Thoracic aorta (tissue), 2 donors: ENCODE measurements around the gene RAB36. TPM values are rescaled to one million over a fixed set of nuclear protein-coding genes. Genes with fewer than 3 reads are reported as not detected.

Experiments
- ATAC-seq: fragments of 150-250 bp; one replicate; pipeline ENCODE4 v1.8.0; 2017; ENCODE audit warnings: low read depth; ENCODE audit not compliant: insufficient number of reproducible peaks, low FRiP score
- DNase-seq: peaks from one replicate; pipeline ENCODE4 v3.0.0-alpha.2; 2020; ENCODE audit warnings: low spot score
- H3K27ac ChIP-seq, 2 donors: fragments of 200-600 bp; sonication (generic); 1 replicate in 1 of 2; 2 replicates in 1 of 2; pipeline ENCODE4 v1.5.1; 2016; ENCODE audit warnings: mild to moderate bottlenecking in 2 of 2, moderate library complexity in 2 of 2
- H3K27me3 ChIP-seq: fragments of 200-600 bp; sonication (generic); replicated peaks from 2 replicates; pipeline ENCODE4 v1.6.0; 2016; ENCODE audit warnings: mild to moderate bottlenecking; ENCODE audit not compliant: insufficient read depth
- H3K36me3 ChIP-seq: fragments of 200-600 bp; sonication (generic); one replicate; pipeline ENCODE4 v1.5.1; 2016
- H3K4me1 ChIP-seq, 2 donors: fragments of 200-600 bp; sonication (generic); 1 replicate in 1 of 2; 2 replicates in 1 of 2; pipeline versions ENCODE4 v1.5.1 to v1.6.0; 2016; ENCODE audit warnings: low read depth in 2 of 2, mild to moderate bottlenecking in 1 of 2; ENCODE audit not compliant: control insufficient read depth in 1 of 2
- H3K4me3 ChIP-seq: fragments of 200-600 bp; sonication (generic); 2 replicates; pipeline ENCODE4 v1.5.1; 2016; ENCODE audit warnings: mild to moderate bottlenecking
- H3K9me3 ChIP-seq: fragments of 200-600 bp; sonication (generic); 2 replicates; pipeline ENCODE4 v1.5.1; 2016
- total RNA-seq, 2 donors: library from RNA; depleted of rRNA; stranded (reverse); fragments of >200 nt; gene quantifications; one replicate each; pipeline versions ENCODE4 v1.1.0 to v1.2.3, GENCODE V29; 2016
- TF ChIP-seq, protein P1 (sequence below): fragments of 200-600 bp; sonication (generic); IDR thresholded peaks from one replicate; pipeline ENCODE4 v1.5.1; 2019; ENCODE audit warnings: antibody characterized with exemption

The RAB36 gene
- total RNA-seq, 2 donors from 2014 or later = 3.5 to 4.5 TPM

DNA sequence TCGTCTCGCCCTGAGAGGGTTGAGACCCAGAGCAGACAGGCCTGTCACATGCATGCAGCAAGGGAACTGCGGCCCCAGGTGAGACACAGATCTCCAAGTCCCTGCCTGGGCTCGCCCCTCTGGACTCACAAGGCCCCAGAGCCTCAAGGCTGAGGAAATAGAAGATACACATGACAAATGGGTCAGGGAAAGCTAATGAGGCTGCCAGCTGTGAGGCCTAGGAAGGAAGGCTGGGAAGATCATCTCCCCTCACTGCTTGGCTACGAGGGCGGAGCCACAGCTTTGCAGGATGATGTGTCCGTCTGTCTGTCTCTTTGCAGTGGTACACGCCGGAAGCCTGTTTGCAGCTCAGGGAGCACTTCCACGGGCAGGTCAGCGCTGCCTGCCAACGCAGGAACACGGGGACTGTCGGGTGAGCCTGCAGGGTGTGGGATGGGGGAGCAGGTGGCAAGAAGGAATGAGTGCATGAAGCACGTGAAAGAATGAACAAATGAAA, 4.5 kb downstream of the RAB36 start:
- Histone ChIP-seq H3K27ac (no peak overlapping the region), H3K36me3 (no peaks in the 10 kb centered on the region), H3K4me3 (no peak overlapping the region), H3K27me3 (no peaks in the 10 kb centered on the region), H3K4me1 (peaks cover 2 to 31% of the 10 kb centered on the region in 2 donors), H3K9me3 (no peaks in the 10 kb centered on the region)
- DNase-seq (no peak), ATAC-seq (no peak)
- TF ChIP-seq, protein P1, sequence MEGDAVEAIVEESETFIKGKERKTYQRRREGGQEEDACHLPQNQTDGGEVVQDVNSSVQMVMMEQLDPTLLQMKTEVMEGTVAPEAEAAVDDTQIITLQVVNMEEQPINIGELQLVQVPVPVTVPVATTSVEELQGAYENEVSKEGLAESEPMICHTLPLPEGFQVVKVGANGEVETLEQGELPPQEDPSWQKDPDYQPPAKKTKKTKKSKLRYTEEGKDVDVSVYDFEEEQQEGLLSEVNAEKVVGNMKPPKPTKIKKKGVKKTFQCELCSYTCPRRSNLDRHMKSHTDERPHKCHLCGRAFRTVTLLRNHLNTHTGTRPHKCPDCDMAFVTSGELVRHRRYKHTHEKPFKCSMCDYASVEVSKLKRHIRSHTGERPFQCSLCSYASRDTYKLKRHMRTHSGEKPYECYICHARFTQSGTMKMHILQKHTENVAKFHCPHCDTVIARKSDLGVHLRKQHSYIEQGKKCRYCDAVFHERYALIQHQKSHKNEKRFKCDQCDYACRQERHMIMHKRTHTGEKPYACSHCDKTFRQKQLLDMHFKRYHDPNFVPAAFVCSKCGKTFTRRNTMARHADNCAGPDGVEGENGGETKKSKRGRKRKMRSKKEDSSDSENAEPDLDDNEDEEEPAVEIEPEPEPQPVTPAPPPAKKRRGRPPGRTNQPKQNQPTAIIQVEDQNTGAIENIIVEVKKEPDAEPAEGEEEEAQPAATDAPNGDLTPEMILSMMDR = no peak

- no peak for ATAC-seq
These were observed 5.5 kb downstream of the RAB36 start for GRCh38 chr22:23150762-23151161.

DNA sequence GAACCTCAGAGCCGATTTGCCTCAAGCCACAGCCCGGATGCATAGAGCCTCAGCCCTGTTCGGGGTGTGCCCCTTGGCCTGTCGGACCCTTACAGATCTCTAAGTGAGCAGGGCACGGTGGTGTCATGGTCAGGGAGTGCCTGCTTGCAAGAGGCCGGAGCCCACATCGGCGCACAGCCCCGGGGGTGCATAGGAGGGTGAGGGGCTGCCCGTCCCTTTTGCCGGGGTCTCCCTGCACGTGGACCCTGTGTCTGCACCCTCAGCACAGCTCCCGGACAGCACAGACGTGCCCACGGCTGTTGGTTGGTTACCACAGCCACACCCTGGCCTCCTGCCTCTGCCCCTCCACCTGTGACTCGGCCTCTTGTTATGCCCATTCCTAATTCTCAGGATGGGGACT, 6.5 kb downstream of the RAB36 start:
- TF ChIP-seq, protein P1 = no peak
- Histone ChIP-seq H3K27ac (no peak overlapping the region), H3K9me3 (no peaks in the 10 kb centered on the region), H3K4me1 (peaks cover 0 to 15% of the 10 kb centered on the region in 2 donors), H3K27me3 (no peaks in the 10 kb centered on the region), H3K4me3 (no peak overlapping the region), H3K36me3 (no peaks in the 10 kb centered on the region)
- DNase-seq (no peak), ATAC-seq (no peak)

More at GRCh38 chr22:23150762-23151161, 5.5 kb downstream of the RAB36 start:
- no peak overlapping the region for H3K4me3 ChIP-seq
- DNase-seq = no peak
- peaks cover 0 to 25% of the 10 kb centered on the region in 2 donors for H3K4me1 ChIP-seq
- no peaks in the 10 kb centered on the region for H3K27me3 ChIP-seq
- H3K9me3 ChIP-seq = no peaks in the 10 kb centered on the region
- no peak overlapping the region for H3K27ac ChIP-seq
- H3K36me3 ChIP-seq = no peaks in the 10 kb centered on the region
- TF ChIP-seq, protein P1 = no peak

GRCh38 chr22:23152238-23153114, 7.2 kb downstream of the RAB36 start:
- no peak for DNase-seq
- no peaks in the 10 kb centered on the region for H3K27me3 ChIP-seq
- no peaks in the 10 kb centered on the region for H3K9me3 ChIP-seq
- no peak overlapping the region for H3K4me3 ChIP-seq
- no peaks in the 10 kb centered on the region for H3K36me3 ChIP-seq
- H3K4me1 ChIP-seq = peaks cover 0 to 10% of the 10 kb centered on the region in 2 donors
- no peak overlapping the region for H3K27ac ChIP-seq
- TF ChIP-seq, protein P1 = no peak
- peak; percentile 13 for ATAC-seq

DNA sequence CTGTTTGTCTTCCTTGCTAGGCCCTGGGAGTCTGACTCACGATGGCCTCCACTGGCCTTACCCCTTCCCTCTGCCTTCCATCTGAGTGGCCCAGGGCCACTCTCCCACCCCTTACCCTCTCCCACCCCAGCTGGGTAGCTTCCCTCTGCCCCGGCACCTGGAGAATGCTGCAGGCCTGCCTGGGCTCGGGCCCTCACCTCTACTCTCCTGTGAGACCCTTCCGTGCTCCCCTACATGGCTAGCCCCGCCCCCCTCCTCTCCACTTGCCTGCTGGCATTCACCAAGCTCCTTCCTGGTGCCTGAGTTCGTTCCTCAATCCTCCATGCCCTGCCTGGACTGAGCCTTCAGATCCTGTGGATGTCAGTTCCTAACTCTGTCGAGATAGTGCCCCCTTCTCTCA, 8.7 kb downstream of the RAB36 start:
- no peaks in the 10 kb centered on the region for H3K27me3 ChIP-seq
- H3K27ac ChIP-seq = no peak overlapping the region
- no peak overlapping the region for H3K4me3 ChIP-seq
- TF ChIP-seq, protein P1 = no peak
- DNase-seq = no peak
- ATAC-seq = no peak
- no peaks in the 10 kb centered on the region for H3K36me3 ChIP-seq
- H3K4me1 ChIP-seq = no peaks in the 10 kb centered on the region
- no peaks in the 10 kb centered on the region for H3K9me3 ChIP-seq
